Activated effector memory CD4-positive, alpha-beta T cell treated with Interleukin-2 at 50 U/mL for 16 hours (primary cell): ENCODE results near the gene PHF12.
"Not testable (repeated sequence)": the region's sequence is repeated elsewhere in the genome, so short reads cannot be mapped to it uniquely, and the experiment has no call there.

Experiments used
- DNase-seq: peaks from one replicate; pipeline ENCODE4 v3.0.0-alpha.2; 2020

PHF12 gene

DNA sequence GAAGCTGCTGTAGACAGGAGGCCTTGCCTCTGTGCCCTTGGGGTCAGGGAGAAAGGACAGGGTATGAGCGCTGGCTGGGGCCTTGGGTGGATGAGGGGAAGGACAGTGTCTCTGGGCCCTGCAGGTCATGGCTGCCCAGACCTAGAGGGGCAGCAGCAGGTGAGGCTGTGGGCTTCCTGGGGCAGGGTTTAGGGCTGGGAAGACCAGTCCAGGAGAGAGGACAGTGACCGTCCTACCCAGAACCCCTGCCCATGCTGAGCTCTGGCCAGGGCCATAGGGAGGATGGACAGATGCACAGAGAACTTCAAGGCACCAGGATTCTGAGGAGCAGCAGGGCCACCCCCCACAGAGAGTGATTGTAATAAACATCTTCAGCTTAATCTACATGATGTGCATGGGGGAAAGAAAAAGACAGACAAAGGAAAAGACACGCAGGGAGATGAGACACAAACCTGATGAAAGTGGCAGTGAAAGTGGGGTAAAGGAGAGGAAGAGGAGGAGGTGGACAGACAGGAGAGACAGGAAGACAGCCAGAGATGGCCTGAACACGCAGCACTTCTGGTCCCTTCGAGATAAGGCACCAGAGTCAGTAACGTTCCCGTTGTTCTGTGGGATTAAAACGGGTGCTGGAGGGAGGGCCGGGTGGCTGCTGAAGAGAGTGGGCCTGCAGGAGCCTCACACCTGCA, 71.3 kb downstream of the PHF12 start:
- no peak for DNase-seq

DNA sequence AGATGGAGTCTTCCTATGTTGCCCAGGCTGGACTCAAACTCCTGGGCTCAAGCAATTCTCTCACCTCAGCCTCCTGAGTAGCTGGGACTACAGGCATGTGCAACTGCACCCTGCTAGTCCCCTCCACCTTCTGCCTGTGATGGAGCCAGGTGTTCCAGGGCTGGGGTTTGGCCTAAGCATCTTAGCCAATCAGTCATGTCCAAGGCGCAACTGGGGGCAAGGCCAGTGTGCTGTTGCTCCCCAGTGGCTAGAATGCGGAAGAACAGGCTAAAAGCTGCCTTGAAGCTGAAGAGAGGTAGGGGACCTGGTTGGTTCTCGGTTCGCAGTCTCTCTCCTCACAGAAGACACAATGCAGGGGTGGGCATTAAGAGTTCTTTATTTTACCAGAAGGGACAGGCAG, 72.3 kb downstream of the PHF12 start:
- DNase-seq: no peak

DNA sequence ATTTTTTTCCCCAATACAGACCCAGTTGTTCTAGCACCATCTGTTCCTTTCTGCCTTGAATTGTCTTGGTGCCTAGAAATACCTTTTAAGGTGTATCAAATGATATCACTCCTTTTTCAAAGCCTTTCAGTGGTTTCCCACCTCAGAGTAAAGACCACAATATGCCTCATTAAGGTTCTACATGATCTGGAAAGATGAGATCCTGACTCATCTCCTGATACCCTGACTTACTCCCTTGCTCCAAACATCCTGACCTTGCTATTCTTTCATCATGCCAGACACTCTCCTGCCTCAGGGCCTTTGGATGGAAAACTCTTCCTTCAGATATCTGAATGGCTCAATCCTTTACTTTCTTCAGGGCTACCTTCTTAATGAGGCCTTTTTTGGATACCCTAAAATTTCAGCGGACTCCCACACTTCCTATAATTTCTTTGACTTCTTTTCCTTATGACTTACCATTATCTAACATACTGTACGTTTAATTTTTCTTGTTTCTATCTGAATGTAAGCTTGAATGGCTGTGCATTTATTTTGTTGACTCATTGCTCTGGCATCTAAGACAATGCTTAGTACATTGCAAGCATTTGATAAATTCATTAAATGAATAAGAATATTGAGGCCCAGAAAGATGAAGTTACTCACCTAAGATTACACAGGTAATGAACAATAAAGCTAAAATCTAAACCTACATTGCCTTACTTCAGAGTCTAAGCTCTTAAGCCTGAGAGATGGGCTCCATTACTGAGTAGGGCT, 73.0 kb downstream of the PHF12 start:
- no peak for DNase-seq

DNA sequence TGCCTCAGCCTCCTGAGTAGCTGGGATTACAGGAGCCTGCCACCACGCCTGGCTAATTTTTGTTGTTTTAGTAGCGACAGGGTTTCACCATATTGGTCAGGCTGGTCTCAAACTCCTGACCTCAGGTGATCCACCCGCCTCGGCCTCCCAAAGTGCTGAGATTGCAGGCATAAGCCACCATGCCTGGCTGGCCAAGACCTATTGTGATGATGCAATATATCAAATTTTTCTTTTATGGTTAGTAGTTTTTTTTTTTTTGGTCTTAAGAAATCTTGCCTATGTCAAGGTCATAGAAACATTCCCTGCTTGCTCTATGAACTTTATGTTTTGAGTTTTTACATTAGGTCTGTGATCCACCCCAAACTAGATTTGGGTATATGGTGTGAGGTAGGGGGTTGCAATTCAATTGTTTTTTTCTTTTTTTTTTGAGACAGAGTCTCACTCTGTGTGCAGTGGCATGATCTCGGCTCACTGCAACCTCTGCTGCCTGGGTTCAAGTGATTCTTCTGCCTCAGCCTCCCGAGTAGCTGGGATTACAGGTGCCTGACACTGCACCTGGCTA, 74.1 kb downstream of the PHF12 start:
- not testable (repeated sequence) for DNase-seq

DNA sequence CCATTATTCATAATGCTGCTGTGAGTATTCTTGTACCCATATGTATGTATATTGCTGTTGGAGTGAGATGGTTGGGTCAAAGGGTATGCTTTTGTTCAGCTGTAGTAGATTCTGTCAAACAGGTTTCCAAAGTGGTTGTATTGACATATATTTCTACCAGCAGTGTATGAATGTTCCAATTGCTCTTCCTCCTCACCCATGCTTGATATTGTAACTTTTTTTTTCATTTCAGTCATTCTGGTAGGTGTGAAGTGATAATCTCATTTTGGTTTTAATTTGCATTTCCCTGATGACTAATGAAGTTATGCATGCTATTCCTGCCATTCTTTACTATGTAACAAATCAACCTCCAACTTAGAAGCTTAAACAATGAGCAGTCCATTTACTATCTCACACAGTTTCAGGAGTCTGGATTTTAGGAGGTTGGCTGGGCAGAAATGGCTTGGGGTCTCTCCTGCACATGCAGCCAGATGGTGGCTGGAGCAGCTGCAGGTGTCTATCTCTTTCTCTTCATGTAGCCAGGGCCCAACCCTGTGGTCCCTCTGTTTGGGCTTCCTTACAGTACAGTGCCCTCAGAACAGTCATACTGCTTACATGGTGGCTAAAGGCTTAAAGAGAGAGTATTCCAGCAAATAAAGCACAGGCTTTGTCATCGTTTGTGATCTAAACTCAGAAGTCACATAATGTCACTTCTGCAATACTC, 75.3 kb downstream of the PHF12 start:
- no peak for DNase-seq

DNA sequence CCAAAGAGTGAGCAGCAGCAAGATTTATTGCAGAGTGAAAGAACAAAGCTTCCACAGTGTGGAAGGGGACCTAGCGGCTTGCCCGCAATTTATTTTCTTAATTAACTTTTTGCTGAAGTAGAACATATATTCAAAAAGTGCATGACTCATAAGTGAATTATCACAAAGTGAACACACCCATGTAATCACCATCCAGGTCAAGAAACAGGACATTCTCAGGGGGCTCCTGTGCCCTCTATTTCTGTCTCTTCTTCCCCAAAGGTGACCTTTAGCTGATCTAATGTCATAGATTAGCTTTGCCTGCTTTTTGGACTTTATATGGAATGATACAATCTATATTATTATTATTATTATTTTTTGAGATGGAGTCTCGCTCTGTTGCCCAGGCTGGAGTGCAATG, 76.6 kb downstream of the PHF12 start:
- no peak for DNase-seq

DNA sequence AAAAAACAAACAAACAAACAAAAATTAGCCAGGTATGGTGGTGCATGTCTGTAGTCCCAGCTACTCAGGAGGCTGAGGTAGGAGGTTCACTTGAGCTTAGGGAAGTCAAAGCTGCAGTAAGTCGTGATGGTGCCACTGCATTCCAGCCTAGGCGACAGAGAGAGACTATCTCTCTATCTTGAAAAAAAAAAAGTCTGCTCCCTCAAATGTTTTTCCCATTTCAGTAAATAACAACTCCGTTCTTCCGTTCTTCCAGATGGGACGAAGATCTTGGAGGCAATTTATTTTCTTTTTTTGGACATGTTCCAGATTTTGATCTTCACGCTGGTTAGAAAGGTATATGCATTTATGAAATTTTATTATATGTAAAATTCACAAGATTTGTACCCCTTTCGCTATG, 77.5 kb downstream of the PHF12 start:
- no peak for DNase-seq

DNA sequence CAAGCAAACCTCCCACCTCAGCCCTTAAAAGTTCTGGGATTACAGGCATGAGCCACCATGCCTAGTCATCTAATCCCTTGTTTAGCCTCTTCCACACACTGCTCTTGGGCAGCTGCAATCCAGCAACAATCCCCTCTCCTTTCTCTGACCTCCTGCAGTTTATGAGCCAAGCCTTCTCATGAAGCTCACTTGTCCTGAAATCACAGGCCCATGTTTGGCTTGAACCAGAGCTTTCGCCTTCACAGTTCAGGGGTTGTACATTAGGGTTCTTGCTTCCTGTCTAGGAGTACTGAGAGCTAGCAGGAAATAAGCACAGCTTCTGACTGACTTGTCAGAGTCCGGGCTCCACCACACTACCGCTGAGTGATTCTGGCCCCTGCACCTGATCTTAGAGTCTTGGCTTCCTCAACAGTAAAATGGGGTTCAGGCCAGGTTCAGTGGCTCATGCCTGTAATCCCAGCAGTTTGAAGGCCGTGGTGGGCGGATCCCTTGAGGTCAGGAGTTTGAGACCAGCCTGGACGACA, 80.2 kb downstream of the PHF12 start:
- peak; percentile 18 for DNase-seq

DNA sequence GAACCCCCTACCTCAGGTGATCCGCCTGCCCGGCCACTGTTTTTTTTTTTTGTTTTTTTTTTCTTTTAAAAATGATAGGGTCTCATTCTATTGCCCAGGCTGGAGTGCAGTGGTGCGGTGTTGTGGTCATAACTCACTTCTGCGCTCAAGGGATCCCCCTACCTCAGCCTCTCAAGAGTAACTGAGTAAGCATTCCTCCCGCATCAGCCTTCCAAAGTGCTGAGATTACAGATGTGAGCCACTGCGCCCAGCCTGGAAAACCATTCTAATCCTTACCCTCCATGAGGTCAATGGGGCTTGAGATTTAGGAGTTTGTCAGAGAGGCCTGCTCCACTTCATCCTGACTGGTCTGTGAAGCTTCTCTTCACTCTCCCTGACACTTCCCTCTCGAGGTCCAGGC, 84.0 kb downstream of the PHF12 start:
- DNase-seq: no peak

DNA sequence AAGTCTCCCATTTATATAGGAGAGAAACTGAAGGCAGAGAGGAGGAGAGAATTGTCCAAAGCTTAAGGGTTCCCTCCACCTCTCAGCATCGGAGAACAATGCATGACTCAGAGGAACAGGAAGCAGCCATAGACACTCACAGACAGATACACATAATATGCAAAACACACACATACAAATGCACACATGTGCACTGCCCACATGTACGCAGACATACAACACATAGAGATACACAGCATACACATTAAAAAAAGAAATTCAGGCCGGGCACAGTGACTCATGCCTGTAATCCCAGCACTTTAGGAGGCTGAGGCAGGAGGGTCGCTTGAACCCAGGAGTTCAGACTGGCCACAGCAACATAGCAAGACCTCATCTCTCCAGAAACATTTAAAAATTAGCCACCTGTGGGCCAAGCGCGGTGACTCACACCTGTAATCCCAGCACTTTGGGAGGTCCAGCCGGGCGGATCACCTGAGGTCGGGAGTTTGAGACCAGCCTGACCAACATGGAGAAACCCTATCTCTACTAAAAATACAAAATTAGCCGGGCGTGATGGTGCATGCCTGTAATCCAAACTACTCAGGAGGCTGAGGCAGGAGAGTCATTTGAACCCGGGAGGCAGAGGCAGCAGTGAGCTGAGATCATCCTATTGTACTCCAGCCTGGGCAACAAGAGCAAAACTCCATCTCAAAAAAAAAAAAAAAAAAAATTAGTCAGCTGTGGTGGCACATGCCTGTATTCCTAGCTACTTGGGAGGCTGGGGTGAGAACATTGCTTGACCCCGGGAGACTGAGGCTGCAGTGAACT, 85.2 kb downstream of the PHF12 start:
- DNase-seq: no peak

DNA sequence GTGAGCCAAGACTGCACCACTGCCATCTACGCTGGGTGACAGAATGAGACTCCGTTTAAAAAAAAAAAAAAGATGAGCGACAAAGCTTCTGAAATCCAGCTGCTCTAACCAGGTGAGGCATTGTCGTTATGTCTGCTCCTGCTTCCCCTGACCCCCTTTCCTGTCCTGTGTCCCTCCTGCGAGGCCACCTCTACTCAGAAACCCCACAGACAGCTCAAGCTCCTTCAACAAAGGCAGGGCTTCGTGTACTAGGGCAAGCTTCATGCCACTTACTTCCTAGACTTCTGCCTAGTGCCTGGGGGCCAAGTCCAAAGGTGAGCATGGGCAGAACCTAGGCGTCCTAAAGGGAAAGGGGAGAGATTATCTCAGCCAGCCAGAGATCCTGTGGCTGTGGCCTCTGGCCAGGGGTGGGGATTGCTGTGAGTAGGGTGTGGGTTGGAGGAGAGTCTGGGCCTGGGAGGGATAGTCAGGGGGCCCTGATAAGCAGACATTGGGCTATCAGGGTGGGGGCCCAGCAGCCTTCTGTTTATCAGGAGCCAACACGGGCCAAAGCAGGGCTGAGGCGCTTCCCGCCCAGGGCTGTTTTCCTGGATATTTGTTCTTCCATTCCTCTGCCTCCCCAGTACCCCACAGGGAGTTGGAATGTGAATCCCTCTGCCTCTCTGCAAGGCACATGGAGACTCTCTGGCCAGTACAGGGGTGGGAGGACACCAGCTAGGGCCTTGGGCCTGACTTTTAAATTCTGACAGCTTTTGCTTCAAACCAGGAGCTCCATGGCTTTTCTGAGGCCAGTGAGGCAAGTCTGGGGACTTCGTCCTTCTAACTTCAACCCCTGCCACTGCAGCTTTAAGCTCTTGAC, 86.1 kb downstream of the PHF12 start:
- DNase-seq: no peak

DNA sequence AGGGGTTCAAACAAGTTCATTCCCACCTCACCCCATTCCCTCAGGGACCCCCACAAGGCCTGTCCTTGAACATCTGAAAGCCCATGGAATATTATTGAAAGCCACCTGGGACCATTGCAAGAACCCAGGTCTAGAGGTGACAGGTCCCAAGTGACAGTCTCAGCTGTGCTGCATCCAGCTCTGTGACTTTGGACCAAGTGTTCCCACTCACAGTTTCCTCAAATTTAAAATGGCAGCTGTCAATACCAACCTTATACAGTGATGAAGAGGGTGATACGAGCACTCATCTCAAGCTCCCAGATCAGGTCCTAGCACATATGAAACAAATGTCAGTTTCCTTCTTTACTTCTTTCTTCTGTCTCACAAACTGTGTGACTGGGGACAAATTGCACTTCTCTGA, 87.4 kb downstream of the PHF12 start:
- no peak for DNase-seq

DNA sequence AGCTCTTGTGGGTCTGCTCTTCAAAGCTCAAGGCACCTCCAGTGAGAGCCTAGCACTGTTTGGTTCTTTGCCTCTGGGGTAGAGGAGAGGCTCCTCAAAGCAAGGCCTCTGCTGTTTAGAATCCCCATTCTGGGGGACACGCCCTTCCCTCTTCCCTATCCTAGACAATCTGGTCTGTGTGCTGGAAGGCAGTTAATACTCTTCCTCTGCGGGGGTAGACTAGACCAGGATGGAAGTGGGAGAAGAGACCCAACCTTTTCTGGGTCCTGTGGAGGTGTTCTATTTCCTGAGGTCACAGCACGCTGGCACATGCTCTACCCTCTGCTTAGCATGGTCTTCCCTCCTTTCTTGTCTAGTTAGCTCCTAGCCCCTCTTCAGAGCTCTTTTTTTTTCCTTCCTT, 88.8 kb downstream of the PHF12 start:
- DNase-seq: no peak

DNA sequence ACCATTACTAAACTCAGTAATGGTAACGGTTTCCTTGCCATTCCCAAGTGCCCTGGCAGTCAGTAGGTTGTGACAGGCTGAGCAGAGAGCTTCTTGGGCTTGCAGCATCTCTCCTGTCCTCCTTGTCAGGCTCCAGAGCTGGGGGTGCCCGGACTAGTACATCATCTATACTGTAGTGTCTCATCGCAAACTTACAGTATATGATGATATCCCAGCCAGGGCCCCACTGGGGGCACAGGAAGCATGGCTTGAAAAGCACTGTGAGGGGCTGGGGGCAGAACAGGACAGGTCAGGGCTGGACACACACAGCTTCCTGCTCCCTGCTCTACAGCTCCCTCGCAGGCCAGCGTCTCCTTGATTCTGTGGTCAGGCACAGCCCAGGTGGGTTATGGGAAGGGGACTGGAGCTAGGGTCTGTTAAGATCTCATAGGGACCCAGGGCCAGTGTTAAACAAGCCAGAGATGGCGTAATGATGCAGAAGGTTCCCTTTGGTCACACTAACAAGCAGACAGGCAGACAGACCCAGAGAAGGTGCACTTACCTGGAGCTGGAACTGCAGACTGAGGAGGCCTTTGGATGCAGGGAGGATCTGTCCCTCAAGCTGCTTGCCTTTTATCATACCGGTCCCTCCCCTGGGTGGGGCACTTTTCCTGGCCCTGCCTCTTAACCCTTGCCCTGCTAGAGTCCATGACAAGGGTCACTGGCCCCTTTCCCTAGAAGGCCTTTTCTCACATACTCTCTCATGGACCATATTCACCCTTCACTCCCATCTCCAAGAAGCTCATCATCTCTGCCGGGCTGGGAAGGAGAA, 89.7 kb downstream of the PHF12 start:
- no peak for DNase-seq

DNA sequence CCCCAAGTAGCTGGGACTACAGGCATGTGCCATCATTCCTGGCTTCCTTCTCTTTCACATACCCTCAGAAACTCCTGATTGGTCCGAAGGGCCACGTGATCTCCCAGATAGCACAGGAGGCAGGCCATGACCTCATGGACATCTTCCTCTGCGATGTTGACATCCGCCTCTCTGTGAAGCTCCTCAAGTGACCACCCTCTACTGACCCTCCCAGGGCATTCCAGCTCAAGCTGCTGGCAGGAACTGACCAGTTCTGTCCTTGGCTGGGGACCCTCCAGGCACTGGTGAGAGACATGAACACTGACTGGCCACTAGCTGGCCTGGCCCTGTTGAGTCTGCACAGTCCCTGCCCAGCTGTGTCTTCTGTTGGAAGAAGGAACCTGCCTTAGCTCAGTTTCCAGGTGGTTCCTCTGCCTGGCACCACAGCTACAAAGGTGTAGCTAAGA, 90.9 kb downstream of the PHF12 start:
- no peak for DNase-seq

DNA sequence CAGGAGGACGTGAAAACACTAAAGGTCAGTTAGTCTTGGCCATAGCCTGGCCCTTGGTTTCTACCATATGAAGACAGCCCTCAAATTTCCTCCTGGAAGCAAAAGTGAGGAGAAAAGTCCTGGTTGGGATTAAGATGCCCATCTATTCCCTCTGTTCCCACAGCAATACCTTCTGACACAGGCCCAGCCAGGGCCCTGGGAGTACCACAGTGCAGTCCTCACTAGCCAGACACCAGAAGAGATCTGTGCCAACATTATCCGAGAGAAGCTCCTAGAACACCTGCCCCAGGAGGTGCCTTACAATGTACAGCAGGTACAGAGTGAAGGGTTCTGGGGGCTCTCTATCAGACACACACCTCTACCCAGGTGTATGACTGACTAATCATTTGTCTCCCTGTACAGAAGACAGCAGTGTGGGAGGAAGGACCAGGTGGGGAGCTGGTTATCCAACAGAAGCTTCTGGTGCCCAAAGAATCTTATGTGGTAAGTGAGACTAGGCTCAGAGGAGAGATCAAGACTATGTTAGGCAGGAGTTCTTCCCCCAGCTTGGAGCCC, 92.4 kb downstream of the PHF12 start:
- no peak for DNase-seq

DNA sequence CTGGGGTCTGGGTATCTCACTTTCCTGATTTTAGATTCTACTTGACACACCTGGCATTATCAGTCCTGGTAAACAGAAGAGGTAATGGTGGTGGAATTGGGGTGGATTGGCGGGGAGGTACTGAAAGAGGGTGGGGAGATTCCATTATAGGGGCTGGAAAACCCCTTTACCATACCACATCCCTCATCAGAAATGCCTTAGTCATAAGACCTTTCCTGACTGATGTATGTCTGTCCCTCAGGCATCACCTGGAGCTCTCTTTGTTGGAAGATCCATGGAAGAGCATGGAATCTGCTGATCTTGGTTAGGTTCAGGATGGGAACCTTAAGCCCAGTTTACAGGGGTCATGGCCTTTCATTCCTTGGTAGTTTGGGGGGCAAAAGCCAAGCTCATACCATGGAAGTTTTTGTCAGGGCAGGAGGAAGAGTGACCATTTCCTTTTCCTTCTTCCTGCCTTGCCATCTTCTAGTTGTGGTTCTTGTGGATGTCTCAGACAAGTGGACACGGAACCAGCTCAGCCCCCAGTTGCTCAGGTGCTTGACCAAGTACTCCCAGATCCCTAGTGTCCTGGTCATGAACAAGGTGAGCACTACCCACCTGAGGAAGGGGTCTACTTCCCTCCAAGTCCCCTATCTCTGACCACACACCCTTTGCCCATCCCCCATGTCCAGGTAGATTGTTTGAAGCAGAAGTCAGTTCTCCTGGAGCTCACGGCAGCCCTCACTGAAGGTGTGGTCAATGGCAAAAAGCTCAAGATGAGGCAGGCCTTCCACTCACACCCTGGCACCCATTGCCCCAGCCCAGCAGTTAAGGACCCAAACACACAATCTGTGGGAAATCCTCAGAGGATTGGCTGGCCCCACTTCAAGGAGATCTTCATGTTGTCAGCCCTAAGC, 93.2 kb downstream of the PHF12 start:
- DNase-seq: no peak

DNA sequence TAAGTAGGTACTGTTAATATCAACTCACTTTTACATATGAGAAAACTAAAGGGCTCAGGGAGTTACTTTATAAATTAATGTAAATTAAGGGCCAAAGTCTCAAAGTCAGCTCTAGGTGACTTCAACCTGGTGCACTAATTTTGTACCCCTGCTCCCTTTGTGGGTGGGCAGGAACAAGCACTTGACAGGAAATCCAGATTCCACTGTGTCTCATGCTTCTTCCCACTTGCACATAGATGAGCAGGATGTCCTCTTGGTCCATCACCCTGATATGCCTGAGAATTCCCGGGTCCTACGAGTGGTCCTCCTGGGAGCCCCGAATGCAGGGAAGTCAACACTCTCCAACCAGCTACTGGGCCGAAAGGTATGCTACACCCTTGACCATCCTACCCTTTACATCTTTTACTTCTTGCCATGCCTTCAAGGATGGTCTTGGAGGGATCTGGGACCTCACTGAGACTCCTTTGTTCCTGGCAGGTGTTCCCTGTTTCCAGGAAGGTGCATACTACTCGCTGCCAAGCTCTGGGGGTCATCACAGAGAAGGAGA, 95.2 kb downstream of the PHF12 start:
- no peak for DNase-seq

DNA sequence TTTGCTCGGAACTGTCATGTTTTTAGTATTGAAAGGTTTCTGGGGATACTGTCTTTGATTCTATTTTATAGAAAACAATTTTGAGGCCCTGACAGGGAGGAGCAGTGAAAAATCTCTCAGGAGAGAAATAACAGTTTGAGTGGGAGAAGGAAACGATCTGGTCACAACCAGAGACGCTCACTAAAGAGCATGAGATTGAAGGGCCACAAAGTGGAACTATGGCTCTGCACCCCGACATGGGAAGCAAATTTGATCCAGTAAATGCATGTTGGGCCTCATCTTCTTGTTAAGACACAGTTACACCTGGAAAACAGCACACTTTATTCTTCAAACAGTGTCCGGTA, 96.0 kb downstream of the PHF12 start:
- no peak for DNase-seq
